Epithelial cell of esophagus (primary cell): ENCODE data around the gene PHETA1.

Source experiments
- DNase-seq: peaks from one replicate; pipeline ENCODE4 v3.0.0; 2010; ENCODE audit warnings: low read depth
- H3K4me3 ChIP-seq: 2 replicates; pipeline ENCODE4 v1.5.1; 2011; ENCODE audit warnings: mild to moderate bottlenecking, low read length, control low read depth
- CTCF ChIP-seq: IDR thresholded peaks from 2 replicates; pipeline ENCODE4 v1.5.1; 2011; ENCODE audit warnings: low read depth, mild to moderate bottlenecking, low read length, control low read depth, inconsistent platforms; ENCODE audit not compliant: insufficient read depth; ENCODE audit errors: missing control alignments

Gene PHETA1

GRCh38 chr12:111322336-111323250, 46.3 kb downstream of the PHETA1 start:
- no peak overlapping the region for H3K4me3 ChIP-seq
- TF ChIP-seq CTCF = no peak
- DNase-seq = no peak

- no peak for TF ChIP-seq CTCF
- H3K4me3 ChIP-seq = no peak overlapping the region
Observed at GRCh38 chr12:111321317-111321716, 47.6 kb downstream of the PHETA1 start.

GRCh38 chr12:111320258-111321050, 48.4 kb downstream of the PHETA1 start:
- TF ChIP-seq CTCF = no peak
- H3K4me3 ChIP-seq = no peak overlapping the region

More at GRCh38 chr12:111321317-111321716, 47.6 kb downstream of the PHETA1 start:
- DNase-seq = no peak

GRCh38 chr12:111319600-111320257, 49.2 kb downstream of the PHETA1 start:
- no peak for TF ChIP-seq CTCF
- no peak for DNase-seq
- H3K4me3 ChIP-seq = no peak overlapping the region

More at GRCh38 chr12:111320258-111321050, 48.4 kb downstream of the PHETA1 start:
- no peak for DNase-seq

DNA sequence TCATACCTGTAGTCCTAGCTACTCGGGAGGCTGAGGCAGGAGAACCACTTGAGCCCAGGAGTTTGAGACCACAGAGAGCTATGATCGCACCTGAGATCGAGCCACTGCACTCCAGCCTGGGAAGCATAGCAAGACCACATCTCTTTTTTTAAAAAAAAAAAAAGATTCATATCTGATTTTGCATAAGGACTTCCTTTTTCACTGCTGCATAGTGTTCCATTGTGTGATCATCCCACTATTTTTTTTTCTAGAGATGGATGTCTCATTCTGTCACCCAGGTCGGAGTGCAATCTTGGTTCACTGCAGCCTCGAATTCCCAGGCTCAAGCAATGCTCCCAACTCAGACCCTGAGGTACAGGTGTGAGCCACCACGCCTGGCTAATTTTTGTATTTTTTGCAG, 50.4 kb downstream of the PHETA1 start:
- DNase-seq = no peak
- no peak overlapping the region for H3K4me3 ChIP-seq
- TF ChIP-seq CTCF = no peak

GRCh38 chr12:111316671-111317070, 52.2 kb downstream of the PHETA1 start:
- H3K4me3 ChIP-seq = no peak overlapping the region
- DNase-seq = no peak
- no peak for TF ChIP-seq CTCF
